A549 (cell line): Measurements from ENCODE around the gene ZBED4. TPM values are rescaled to one million over a fixed set of nuclear protein-coding genes. Genes with fewer than 3 reads are reported as not detected.

Experiments
- ATAC-seq, 2 experiments: fragments of 200-7000 bp in 1 of 2; fragments of >200 bp in 1 of 2; cut with Nextera tagmentation in 1 of 2; cut with Tn5 transposase in 1 of 2; 3 replicates each; pipeline versions ENCODE4 v1.8.0 to v1.9.1; 2018 to 2020; ENCODE audit warnings: mild to moderate bottlenecking in 1 of 2, moderate library complexity in 1 of 2
- CTCF ChIA-PET: fragments of 300-600 bp; sonication (Branson Sonifier 250); formaldehyde crosslinking; extraction: SDS; loops from one replicate; lab custom pipeline; 2021; ENCODE audit warnings: antibody characterized with exemption, inconsistent platforms; lab: Yijun Ruan, JAX
- POLR2A ChIA-PET: fragments of 350-600 bp; formaldehyde crosslinking; extraction: SDS; loops from one replicate; lab custom pipeline; 2021; ENCODE audit warnings: antibody characterized with exemption, inconsistent platforms; lab: Yijun Ruan, JAX
- DNase-seq, 2 experiments: peaks; one replicate each; pipeline versions ENCODE4 v3.0.0 to v3.0.0-alpha.2; 2011 to 2016; ENCODE audit warnings: low read depth in 1 of 2, low spot score in 1 of 2
- FAIRE-seq: peaks from 2 replicates; lab custom pipeline; 2011; peaks lifted over from hg19 to GRCh38; lab: Jason Lieb, UNC
- H3K27ac ChIP-seq, 2 experiments: fragments of >200 bp; sonication (Bioruptor Twin); formaldehyde crosslinking; 3 replicates each; pipeline ENCODE4 v1.5.1; 2016 to 2017
- H3K4me1 ChIP-seq: fragments of >200 bp; sonication (Bioruptor Twin); formaldehyde crosslinking; 3 replicates; pipeline ENCODE4 v1.6.1; 2016
- H3K4me2 ChIP-seq: fragments of >200 bp; sonication (Bioruptor Twin); formaldehyde crosslinking; 3 replicates; pipeline ENCODE4 v1.6.1; 2016
- H3K4me3 ChIP-seq: fragments of >200 bp; sonication (Bioruptor Twin); formaldehyde crosslinking; 3 replicates; pipeline ENCODE4 v1.5.1; 2016
- H3K9me3 ChIP-seq: fragments of >200 bp; sonication (Bioruptor Twin); formaldehyde crosslinking; 3 replicates; pipeline ENCODE4 v1.6.1; 2016
- BHLHE40 ChIP-seq: IDR thresholded peaks from 2 replicates; pipeline ENCODE4 v1.6.1; 2012; ENCODE audit warnings: low read depth, low read length, inconsistent platforms
- CBX2 ChIP-seq: fragments of 200-600 bp; sonication (generic); IDR thresholded peaks from 2 replicates; pipeline ENCODE4 v1.6.1; 2016; ENCODE audit warnings: low read depth, mild to moderate bottlenecking, borderline replicate concordance
- CEBPB ChIP-seq, 2 experiments: fragments of >200 bp in 1 of 2; sonication (Bioruptor Twin) in 1 of 2; formaldehyde crosslinking in 1 of 2; IDR thresholded peaks; 2 replicates each; pipeline ENCODE4 v1.6.1; 2012 to 2016
- CHD4 ChIP-seq: fragments of 200-600 bp; sonication (generic); IDR thresholded peaks from 2 replicates; pipeline ENCODE4 v1.6.1; 2016; ENCODE audit warnings: antibody characterized with exemption, mild to moderate bottlenecking, borderline replicate concordance
- EHMT2 ChIP-seq: fragments of 200-600 bp; sonication (generic); IDR thresholded peaks from 2 replicates; pipeline ENCODE4 v1.6.1; 2016; ENCODE audit warnings: antibody characterized with exemption, low read depth, mild to moderate bottlenecking, moderate library complexity
- EP300 ChIP-seq, 2 experiments: fragments of >200 bp; sonication (Bioruptor Twin); formaldehyde crosslinking; IDR thresholded peaks; 2 replicates in 1 of 2; 3 replicates in 1 of 2; pipeline ENCODE4 v1.6.1; 2016 to 2017
- FOSB ChIP-seq: fragments of 250-450 bp; sonication (Bioruptor Pico); IDR thresholded peaks from 2 replicates; pipeline ENCODE4 v1.5.0; 2020; ENCODE audit warnings: mild to moderate bottlenecking, moderate library complexity
- FOSL2 ChIP-seq, 2 experiments: fragments of 450-650 bp in 1 of 2; fragments of >200 bp in 1 of 2; sonication (Bioruptor Twin) in 1 of 2; formaldehyde crosslinking; IDR thresholded peaks; 2 replicates each; pipeline versions ENCODE4 v1.5.0 to v1.6.1; 2016 to 2020; ENCODE audit warnings: mild to moderate bottlenecking in 1 of 2, moderate library complexity in 1 of 2
- FOXS1 ChIP-seq: fragments of 250-450 bp; sonication (Bioruptor Pico); IDR thresholded peaks from 2 replicates; pipeline ENCODE4 v1.5.0; 2020; ENCODE audit warnings: mild to moderate bottlenecking, moderate library complexity
- HEYL ChIP-seq: fragments of 250-450 bp; sonication (Bioruptor Pico); IDR thresholded peaks from 2 replicates; pipeline ENCODE4 v1.8.0; 2021; ENCODE audit warnings: mild to moderate bottlenecking, moderate library complexity
- HOXB13 ChIP-seq: fragments of 250-450 bp; sonication (Bioruptor Pico); IDR thresholded peaks from 2 replicates; pipeline ENCODE4 v1.5.0; 2020; ENCODE audit warnings: low read depth, mild to moderate bottlenecking, moderate library complexity
- HOXB5 ChIP-seq: fragments of 250-450 bp; sonication (Bioruptor Pico); IDR thresholded peaks from 2 replicates; pipeline ENCODE4 v1.5.0; 2020; ENCODE audit warnings: mild to moderate bottlenecking, moderate library complexity
- JUN ChIP-seq, 2 experiments: fragments of >200 bp; sonication (Bioruptor Twin); formaldehyde crosslinking; IDR thresholded peaks; 2 replicates in 1 of 2; 3 replicates in 1 of 2; pipeline ENCODE4 v1.6.1; 2016 to 2017
- KDM1A ChIP-seq: fragments of 200-600 bp; sonication (generic); IDR thresholded peaks from 2 replicates; pipeline ENCODE4 v1.6.1; 2016; ENCODE audit warnings: low read depth, mild to moderate bottlenecking
- KDM5A ChIP-seq: fragments of 200-600 bp; sonication (generic); IDR thresholded peaks from 2 replicates; pipeline ENCODE4 v1.6.1; 2016; ENCODE audit warnings: antibody characterized with exemption, mild to moderate bottlenecking
- MAZ ChIP-seq: fragments of 150-350 bp; IDR thresholded peaks from 2 replicates; pipeline ENCODE4 v1.6.1; 2014; ENCODE audit warnings: antibody characterized with exemption, low read depth, low read length, borderline replicate concordance
- NR3C1 ChIP-seq: fragments of >200 bp; sonication (Bioruptor Twin); formaldehyde crosslinking; IDR thresholded peaks from 3 replicates; pipeline ENCODE4 v1.6.1; 2017
- PHF8 ChIP-seq: fragments of 200-600 bp; sonication (generic); IDR thresholded peaks from 2 replicates; pipeline ENCODE4 v1.6.1; 2016; ENCODE audit warnings: low read depth, mild to moderate bottlenecking, antibody characterized with exemption, moderate library complexity, borderline replicate concordance
- POLR2AphosphoS2 ChIP-seq: conservative IDR thresholded peaks from 2 replicates; pipeline ENCODE4 v1.6.1; 2012; ENCODE audit warnings: low read length, improper control_type of control experiment, inconsistent platforms
- RCOR1 ChIP-seq: fragments of 150-350 bp; IDR thresholded peaks from 2 replicates; pipeline ENCODE4 v1.6.1; 2014; ENCODE audit warnings: antibody characterized with exemption, low read length, low read depth
- REST ChIP-seq: fragments of 200-600 bp; sonication (generic); IDR thresholded peaks from 2 replicates; pipeline ENCODE4 v1.6.1; 2016; ENCODE audit warnings: antibody characterized with exemption, mild to moderate bottlenecking, moderate library complexity
- SMC3 ChIP-seq: fragments of >200 bp; sonication (Bioruptor Twin); formaldehyde crosslinking; IDR thresholded peaks from 3 replicates; pipeline ENCODE4 v1.6.1; 2018; ENCODE audit warnings: inconsistent platforms
- ZC3H11A ChIP-seq: fragments of 450-650 bp; IDR thresholded peaks from 2 replicates; pipeline ENCODE4 v1.6.1; 2014; ENCODE audit warnings: antibody characterized with exemption, mild to moderate bottlenecking
- ZFP36 ChIP-seq: fragments of 450-650 bp; IDR thresholded peaks from 2 replicates; pipeline ENCODE4 v1.6.1; 2014; ENCODE audit warnings: borderline replicate concordance; ENCODE audit not compliant: partially characterized antibody
- ZSCAN20 ChIP-seq: fragments of 250-450 bp; sonication (Bioruptor Pico); IDR thresholded peaks from 2 replicates; pipeline ENCODE4 v1.8.0; 2022; ENCODE audit warnings: mild to moderate bottlenecking, moderate library complexity
- WGBS: methylation state at CpG from one replicate; pipeline ENCODE4 v1.1.6; 2017; ENCODE audit errors: missing lambda C conversion rate; 5-methylcytosine and 5-hydroxymethylcytosine counted together
- polyA plus RNA-seq, 4 experiments: library from polyadenylated mRNA; depleted of rRNA in 3 of 4; stranded (reverse); fragments of >200 nt; fragmentation: RNase III in 1 of 4; extraction: RNeasy Plus Mini Kit Qiagen cat#74134 plus additional on column Dnase treatment in 1 of 4; gene quantifications; 2 replicates in 3 of 4; 3 replicates in 1 of 4; pipeline ENCODE4 v1.2.3, GENCODE V29; 2011 to 2017
- TF ChIP-seq, protein P1 (sequence below): fragments of 150-350 bp; IDR thresholded peaks from 2 replicates; pipeline ENCODE4 v1.6.1; 2014; ENCODE audit warnings: low read depth, mild to moderate bottlenecking, low read length
- TF ChIP-seq, protein P2 (sequence below): fragments of >200 bp; sonication (Bioruptor Twin); formaldehyde crosslinking; IDR thresholded peaks from 2 replicates; pipeline ENCODE4 v1.6.1; 2016

Gene ZBED4
- polyA plus RNA-seq, 2 of the 4 experiments (the other 2 are of a cell fraction), result 8.6 to 9.5 TPM

GRCh38 chr22:49858827-49859226 lies 5.2 kb downstream of the ZBED4 start:
- WGBS, result 91% methylated on average over 10 of the region's 14 CpGs
- POLR2A ChIA-PET, result no interaction called here
- FAIRE-seq, result no peak
- no peak overlapping the region for H3K27ac ChIP-seq
- no peak for DNase-seq
- CTCF ChIA-PET, result no interaction called here
- ATAC-seq, result no peak
- H3K9me3 ChIP-seq, result no peaks in the 10 kb centered on the region
- H3K4me3 ChIP-seq, result no peak overlapping the region
- no peak for TF ChIP-seq SMC3
- TF ChIP-seq REST, result no peak
- TF ChIP-seq HEYL (CRISPR knock-in tag), result no peak
- no peak for TF ChIP-seq CEBPB (IDR thresholded peaks at IDR 0.05)
- TF ChIP-seq NR3C1, result no peak
- no peak for TF ChIP-seq FOSB
- no peak for TF ChIP-seq ZSCAN20 (CRISPR knock-in tag)
- TF ChIP-seq RCOR1, result no peak
- TF ChIP-seq JUN (IDR thresholded peaks at IDR 0.05), result no peak
- TF ChIP-seq, all 56 proteins: peak for 0
- H3K4me2 ChIP-seq, result no peak overlapping the region
- peaks cover 12% of the 10 kb centered on the region for H3K4me1 ChIP-seq

- H3K27ac ChIP-seq, result no peak overlapping the region
- TF ChIP-seq EP300 (IDR thresholded peaks at IDR 0.05), result no peak
- TF ChIP-seq RCOR1, result no peak
- TF ChIP-seq ZSCAN20 (CRISPR knock-in tag), result no peak
- TF ChIP-seq, all 56 proteins: peak for 0
- Histone ChIP-seq H3K4me2 (no peak overlapping the region), H3K4me3 (no peak overlapping the region), H3K4me1 (no peaks in the 10 kb centered on the region), H3K9me3 (peaks cover 13% of the 10 kb centered on the region)
- ChIA-PET CTCF (interaction anchor here (0.6 kb wide), 1 partner anchor 51 kb away, joined by 5 read pairs; no protein-coding TSS in a partner anchor), POLR2A (no interaction called here)
- ATAC-seq, result 0 out of 6 replicates have a peak, but pooled peaks of 1 of the 2 experiments have one; percentile 24
- 91% methylated on average over 24 of the region's 29 CpGs for WGBS
- FAIRE-seq, result no peak
- no peak for DNase-seq
Observed at GRCh38 chr22:49861642-49862495, 8.2 kb downstream of the ZBED4 start.

GRCh38 chr22:49862496-49862776 lies 8.8 kb downstream of the ZBED4 start:
- CTCF ChIA-PET, result no interaction called here
- H3K4me2 ChIP-seq, result no peak overlapping the region

GRCh38 chr22:49863931-49864330 lies 10.3 kb downstream of the ZBED4 start:
- 86% methylated on average over 7 of the region's 7 CpGs for whole genome bisulfite sequencing
- no peaks in the 10 kb centered on the region for H3K4me1 ChIP-seq
- ChIA-PET POLR2A (no interaction called here), CTCF (no interaction called here)
- FAIRE-seq (no peak), ATAC-seq (no peak), DNase-seq (no peak)
- H3K27ac ChIP-seq, result no peak overlapping the region
- peaks cover 22% of the 10 kb centered on the region for H3K9me3 ChIP-seq
- H3K4me3 ChIP-seq, result no peak overlapping the region
- no peak overlapping the region for H3K4me2 ChIP-seq
- TF ChIP-seq FOXS1 (CRISPR knock-in tag) (no peak), CBX2 (no peak), HOXB13 (CRISPR knock-in tag) (no peak), FOSL2 (IDR thresholded peaks at IDR 0.05) (no peak), FOSL2 (CRISPR knock-in tag; IDR thresholded peaks at IDR 0.05) (no peak), HOXB5 (CRISPR knock-in tag) (no peak), EHMT2 (no peak), KDM5A (no peak), BHLHE40 (no peak), ZFP36 (no peak), CHD4 (no peak), ZC3H11A (no peak), RCOR1 (no peak)
- TF ChIP-seq, protein P1, sequence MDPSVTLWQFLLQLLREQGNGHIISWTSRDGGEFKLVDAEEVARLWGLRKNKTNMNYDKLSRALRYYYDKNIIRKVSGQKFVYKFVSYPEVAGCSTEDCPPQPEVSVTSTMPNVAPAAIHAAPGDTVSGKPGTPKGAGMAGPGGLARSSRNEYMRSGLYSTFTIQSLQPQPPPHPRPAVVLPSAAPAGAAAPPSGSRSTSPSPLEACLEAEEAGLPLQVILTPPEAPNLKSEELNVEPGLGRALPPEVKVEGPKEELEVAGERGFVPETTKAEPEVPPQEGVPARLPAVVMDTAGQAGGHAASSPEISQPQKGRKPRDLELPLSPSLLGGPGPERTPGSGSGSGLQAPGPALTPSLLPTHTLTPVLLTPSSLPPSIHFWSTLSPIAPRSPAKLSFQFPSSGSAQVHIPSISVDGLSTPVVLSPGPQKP, result no peak
- TF ChIP-seq, protein P2, sequence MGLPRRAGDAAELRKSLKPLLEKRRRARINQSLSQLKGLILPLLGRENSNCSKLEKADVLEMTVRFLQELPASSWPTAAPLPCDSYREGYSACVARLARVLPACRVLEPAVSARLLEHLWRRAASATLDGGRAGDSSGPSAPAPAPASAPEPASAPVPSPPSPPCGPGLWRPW, result no peak

More at GRCh38 chr22:49862496-49862776, 8.8 kb downstream of the ZBED4 start:
- ATAC-seq (no peak), DNase-seq (no peak), FAIRE-seq (no peak)
- TF ChIP-seq ZSCAN20 (CRISPR knock-in tag), result no peak
- TF ChIP-seq MAZ, result no peak
- no peak for TF ChIP-seq CBX2
- no peak for TF ChIP-seq KDM1A
- TF ChIP-seq PHF8, result no peak
- no peak for TF ChIP-seq ZC3H11A
- no peak for TF ChIP-seq POLR2AphosphoS2
- no peak for TF ChIP-seq CHD4
- no peak for TF ChIP-seq HOXB5 (CRISPR knock-in tag)
- H3K4me1 ChIP-seq, result no peaks in the 10 kb centered on the region
- peaks cover 13% of the 10 kb centered on the region for H3K9me3 ChIP-seq
- H3K27ac ChIP-seq, result no peak overlapping the region
- 96% methylated on average over 5 of the region's 5 CpGs for WGBS
- no peak overlapping the region for H3K4me3 ChIP-seq
- POLR2A ChIA-PET, result no interaction called here
